CD14-positive monocyte (primary cell): ENCODE results near the gene POLE. TPM values are rescaled to one million over a fixed set of nuclear protein-coding genes. Genes with fewer than 3 reads are reported as not detected.

Experiments
- DNase-seq, 3 donors: peaks; one replicate each; pipeline ENCODE4 v3.0.0-alpha.2; 2011 to 2022
- H2AFZ ChIP-seq: 2 replicates; pipeline ENCODE4 v1.6.0; 2012; ENCODE audit warnings: mild to moderate bottlenecking, low read depth, low read length, inconsistent platforms; ENCODE audit not compliant: insufficient read depth, poor library complexity, severe bottlenecking
- H3K27ac ChIP-seq, 2 donors: 1 replicate in 1 of 2; 2 replicates in 1 of 2; pipeline ENCODE4 v1.5.1; 2012 to 2013; ENCODE audit warnings: low read length in 2 of 2, control low read depth in 1 of 2, inconsistent platforms in 1 of 2, low read depth in 1 of 2, mild to moderate bottlenecking in 1 of 2
- H3K27me3 ChIP-seq, 2 donors: one replicate each; pipeline versions ENCODE4 v1.6.0 to v1.6.1; 2011 to 2013; ENCODE audit warnings: low read length in 2 of 2; ENCODE audit not compliant: control insufficient read depth in 2 of 2, insufficient read depth in 2 of 2
- H3K36me3 ChIP-seq, 2 donors: replicated peaks in 1 of 2; 1 replicate in 1 of 2; 2 replicates in 1 of 2; pipeline versions ENCODE4 v1.5.1 to v1.6.1; 2012 to 2013; ENCODE audit warnings: low read length in 2 of 2, control low read depth in 1 of 2, inconsistent platforms in 1 of 2, mild to moderate bottlenecking in 1 of 2; ENCODE audit not compliant: insufficient read depth in 2 of 2, control insufficient read depth in 1 of 2
- H3K4me1 ChIP-seq, 2 donors: 1 replicate in 1 of 2; 2 replicates in 1 of 2; pipeline versions ENCODE4 v1.5.1 to v1.6.1; 2012 to 2013; ENCODE audit warnings: low read length in 2 of 2, control low read depth in 1 of 2, inconsistent platforms in 1 of 2, mild to moderate bottlenecking in 1 of 2, moderate library complexity in 1 of 2; ENCODE audit not compliant: insufficient read depth in 2 of 2, control insufficient read depth in 1 of 2
- H3K4me2 ChIP-seq: replicated peaks from 2 replicates; pipeline ENCODE3; 2012; ENCODE audit warnings: low read length, moderate library complexity, mild to moderate bottlenecking; ENCODE audit not compliant: poor library complexity, severe bottlenecking; ENCODE audit errors: extremely low read depth
- H3K4me3 ChIP-seq, 3 experiments: fragments of 200-600 bp in 1 of 3; sonication (generic) in 1 of 3; replicated peaks in 1 of 3; 1 replicate in 2 of 3; 2 replicates in 1 of 3; pipeline ENCODE4 v1.5.1; 2011 to 2013; ENCODE audit warnings: low read length in 3 of 3, mild to moderate bottlenecking in 3 of 3, control low read depth in 2 of 3, low read depth in 2 of 3, inconsistent platforms in 1 of 3, moderate library complexity in 1 of 3
- H3K79me2 ChIP-seq: 2 replicates; pipeline ENCODE4 v1.6.0; 2012; ENCODE audit warnings: mild to moderate bottlenecking, control low read depth, inconsistent platforms, low read length, moderate library complexity; ENCODE audit not compliant: insufficient read depth
- H3K9ac ChIP-seq: 2 replicates; pipeline ENCODE4 v1.6.0; 2017; ENCODE audit warnings: low read length, mild to moderate bottlenecking; ENCODE audit not compliant: insufficient read depth, poor library complexity, severe bottlenecking
- H3K9me3 ChIP-seq, 2 donors: replicated peaks in 1 of 2; 1 replicate in 1 of 2; 2 replicates in 1 of 2; pipeline versions ENCODE4 v1.5.1 to v1.6.1; 2012 to 2013; ENCODE audit warnings: low read length in 2 of 2, control low read depth in 1 of 2; ENCODE audit not compliant: control insufficient read depth in 1 of 2, insufficient read depth in 1 of 2
- H4K20me1 ChIP-seq: 2 replicates; pipeline ENCODE4 v1.6.0; 2012; ENCODE audit warnings: mild to moderate bottlenecking, low read length, control low read depth, moderate library complexity; ENCODE audit not compliant: insufficient read depth
- H3K27ac Mint-ChIP-seq, 7 donors: one replicate each; pipeline ENCODE4 v1.8.0; 2020; ENCODE audit warnings: mild to moderate bottlenecking in 7 of 7, mixed read lengths in 7 of 7, moderate library complexity in 6 of 7, inconsistent platforms in 2 of 7
- H3K27me3 Mint-ChIP-seq, 3 donors: one replicate each; pipeline ENCODE4 v1.8.0; 2021 to 2022; ENCODE audit warnings: low read depth in 3 of 3, mild to moderate bottlenecking in 3 of 3, mixed read lengths in 3 of 3, moderate library complexity in 3 of 3, inconsistent platforms in 1 of 3
- H3K36me3 Mint-ChIP-seq, 2 donors: one replicate each; pipeline ENCODE4 v1.8.0; 2020; ENCODE audit warnings: mixed read lengths in 2 of 2, inconsistent platforms in 1 of 2, mild to moderate bottlenecking in 1 of 2
- H3K4me1 Mint-ChIP-seq: one replicate; pipeline ENCODE4 v1.8.0; 2020; ENCODE audit warnings: mild to moderate bottlenecking, mixed read lengths
- H3K4me3 Mint-ChIP-seq, 2 donors: one replicate each; pipeline ENCODE4 v1.8.0; 2020; ENCODE audit warnings: mild to moderate bottlenecking in 2 of 2, mixed read lengths in 2 of 2, moderate library complexity in 1 of 2
- H3K9me3 Mint-ChIP-seq, 7 donors: one replicate each; pipeline ENCODE4 v1.8.0; 2020 to 2022; ENCODE audit warnings: mixed read lengths in 7 of 7, mild to moderate bottlenecking in 6 of 7, moderate library complexity in 6 of 7, inconsistent platforms in 2 of 7
- CTCF ChIP-seq: fragments of 200-600 bp; IDR thresholded peaks from one replicate; pipeline ENCODE4 v1.8.0; 2022; ENCODE audit warnings: antibody characterized with exemption, mild to moderate bottlenecking
- WGBS: methylation state at CpG from one replicate; pipeline ENCODE4 v1.1.5; 2013; ENCODE audit warnings: missing lambda C conversion rate; ENCODE audit not compliant: insufficient coverage; 5-methylcytosine and 5-hydroxymethylcytosine counted together
- intact Hi-C, 2 donors: fragments of 100-400 bp; cut with micrococcal nuclease; formaldehyde crosslinking; loops; one replicate each; pipeline versions ENCODE4 v1.15.0 to v1.15.1; 2023
- polyA plus RNA-seq, 3 donors: library from polyadenylated mRNA; depleted of rRNA in 1 of 3; unstranded in 2 of 3; stranded (reverse) in 1 of 3; fragments of 300-500 nt in 2 of 3; fragments of >200 nt in 1 of 3; fragmentation: Illumina TruSeq in 2 of 3; gene quantifications; 1 replicate in 2 of 3; 2 replicates in 1 of 3; pipeline ENCODE4 v1.2.3, GENCODE V29; 2012 to 2021

Gene POLE
- polyA plus RNA-seq, 3 donors: 1.00 to 24.2 (median 2.2) TPM

DNA sequence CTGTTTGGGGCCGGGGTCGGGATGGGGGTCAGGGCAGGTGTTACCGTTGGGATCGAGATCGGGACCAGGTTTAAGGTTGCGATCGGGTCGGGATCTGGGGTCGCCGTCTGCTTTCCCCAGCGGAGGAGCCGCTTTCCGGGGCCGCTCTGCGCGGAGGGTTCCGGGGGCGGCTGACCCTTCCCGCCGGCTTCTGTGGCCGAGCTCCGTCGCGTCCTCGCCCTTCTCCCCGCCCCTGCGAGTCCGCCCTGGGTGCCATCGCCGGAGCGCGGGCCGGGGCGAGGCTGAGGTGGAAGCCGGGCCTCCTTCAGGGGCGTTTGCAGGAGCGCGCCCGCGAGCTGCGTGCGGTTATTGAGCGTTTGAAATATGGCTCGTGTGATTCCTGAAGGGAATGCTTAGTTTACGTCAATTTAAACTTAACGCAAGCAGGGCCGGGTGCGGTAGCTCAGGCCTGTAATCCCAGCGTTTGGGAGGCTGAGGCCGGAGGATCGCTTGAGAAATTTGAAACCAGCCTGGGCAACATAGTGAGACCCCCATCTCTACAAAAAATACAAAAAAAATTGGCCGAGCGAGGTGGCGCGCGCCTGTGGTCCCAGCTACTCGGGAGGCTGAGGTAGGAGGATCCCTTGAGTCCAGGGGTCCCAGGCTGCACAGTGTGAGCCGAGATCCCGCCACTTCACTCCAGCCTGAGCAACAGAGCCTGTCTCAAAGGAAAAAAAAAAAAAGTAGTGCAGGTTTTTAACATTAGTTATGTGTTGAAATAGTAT is 24.1 kb upstream of the POLE start:
- intact Hi-C loops: loop anchor here in 1 of 2 donors (5.0 to 10.0 kb wide), 2 partner anchors 51 to 114 kb away; partner anchors contain the start of genes ANKLE2 and GOLGA3
- peak overlapping the region; percentile 94 for H3K4me2 ChIP-seq
- H2AFZ ChIP-seq: peak overlapping the region; percentile 83
- peaks cover 16 to 20% of the 10 kb centered on the region in 2 donors for H3K4me1 ChIP-seq
- H3K9ac ChIP-seq: peak overlapping the region; percentile 78
- peaks cover 9 to 16% of the 10 kb centered on the region in 2 donors for H3K36me3 ChIP-seq
- H3K4me3 Mint-ChIP-seq: peak overlapping the region; percentile 78 to 85
- TF ChIP-seq CTCF: no peak
- 2% methylated on average over 50 of the region's 59 CpGs for WGBS
- H3K36me3 Mint-ChIP-seq: peaks cover 11 to 29% of the 10 kb centered on the region in 2 donors
- H3K79me2 ChIP-seq: peaks cover 43% of the 10 kb centered on the region
- peak in 1 of 3 donors; percentile 4 for DNase-seq
- peak overlapping the region in 1 of 2 donors; percentile 36 for H3K27ac ChIP-seq
- H3K27me3 ChIP-seq: no peaks in the 10 kb centered on the region
- peaks cover 0 to 2% (median 2%) of the 10 kb centered on the region in 3 donors for H3K27me3 Mint-ChIP-seq
- peaks cover 15% of the 10 kb centered on the region for H3K4me1 Mint-ChIP-seq
- H4K20me1 ChIP-seq: peaks cover 8% of the 10 kb centered on the region
- H3K9me3 ChIP-seq: no peaks in the 10 kb centered on the region
- peaks cover 0 to 2% (median 0%) of the 10 kb centered on the region in 7 donors for H3K9me3 Mint-ChIP-seq
- H3K4me3 ChIP-seq: peak overlapping the region; percentile 56 to 97 (median 62)
- peak overlapping the region in 3 of 7 donors; percentile 25 to 88 (median 30) for H3K27ac Mint-ChIP-seq

DNA sequence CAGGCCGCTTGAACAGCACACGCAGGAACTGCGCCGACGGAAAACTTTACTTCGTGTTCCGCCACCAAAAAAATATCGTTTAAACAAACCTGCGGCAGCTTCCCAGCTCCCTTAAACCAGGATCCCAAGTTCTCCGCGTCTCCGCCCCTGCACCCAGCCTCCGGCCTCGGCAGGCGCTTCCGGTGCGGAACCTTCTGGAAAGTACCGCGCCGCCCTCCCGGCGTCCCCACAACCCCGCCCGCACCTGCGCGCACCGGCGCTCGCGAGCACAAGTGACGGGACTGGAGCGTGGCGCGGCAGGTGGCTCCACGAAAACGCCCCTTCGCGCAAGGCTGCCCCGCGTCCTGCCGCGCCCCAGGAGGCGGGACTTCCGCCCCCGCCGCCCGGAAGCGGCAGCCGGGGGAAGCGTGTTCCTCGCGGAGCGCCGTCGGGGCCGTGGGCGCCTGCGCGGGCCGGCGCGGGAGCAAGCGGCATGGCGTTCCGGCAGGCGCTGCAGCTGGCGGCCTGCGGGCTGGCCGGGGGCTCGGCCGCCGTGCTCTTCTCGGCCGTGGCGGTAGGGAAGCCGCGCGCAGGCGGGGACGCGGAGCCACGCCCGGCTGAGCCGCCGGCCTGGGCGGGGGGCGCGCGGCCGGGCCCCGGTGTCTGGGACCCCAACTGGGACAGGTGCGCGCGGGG is 23.4 kb upstream of the POLE start, which contains the start of gene PGAM5:
TSS of gene PGAM5 (plus strand) at position 438 of the 675 bp plus-strand sequence. CDS start at position 473, 35 bp downstream.
- peaks cover 16 to 20% of the 10 kb centered on the region in 2 donors for H3K4me1 ChIP-seq
- H3K4me2 ChIP-seq: peak within 1 kb of the TSS; percentile 94
- H3K27ac ChIP-seq: peak within 1 kb of the TSS; percentile 42 to 74
- H3K27me3 ChIP-seq: no peaks in the 10 kb centered on the region
- peak; percentile 62 to 73 (median 72) for DNase-seq
- peak within 1 kb of the TSS; percentile 89 to 97 for H3K4me3 Mint-ChIP-seq
- WGBS: under 1% methylated on average over 94 of the region's 94 CpGs
- H3K9ac ChIP-seq: peak within 1 kb of the TSS; percentile 78
- peaks cover 5 to 11% of the 10 kb centered on the region in 2 donors for H3K36me3 ChIP-seq
- TF ChIP-seq CTCF: no peak
- H3K27ac Mint-ChIP-seq: peak within 1 kb of the TSS; percentile 72 to 88 (median 83)
- H4K20me1 ChIP-seq: peaks cover 8% of the 10 kb centered on the region
- H3K9me3 Mint-ChIP-seq: peaks cover 0 to 2% (median 0%) of the 10 kb centered on the region in 7 donors
- intact Hi-C loops: loop anchor here in 1 of 2 donors (5.0 to 10.0 kb wide), 2 partner anchors 52 to 114 kb away; partner anchors contain the start of genes ANKLE2 and GOLGA3
- peaks cover 8 to 22% of the 10 kb centered on the region in 2 donors for H3K36me3 Mint-ChIP-seq
- peaks cover 0 to 2% (median 2%) of the 10 kb centered on the region in 3 donors for H3K27me3 Mint-ChIP-seq
- peaks cover 43% of the 10 kb centered on the region for H3K79me2 ChIP-seq
- H2AFZ ChIP-seq: peak within 1 kb of the TSS; percentile 99
- H3K4me3 ChIP-seq: peak within 1 kb of the TSS; percentile 56 to 97 (median 92)
- peaks cover 15% of the 10 kb centered on the region for H3K4me1 Mint-ChIP-seq
- H3K9me3 ChIP-seq: no peaks in the 10 kb centered on the region
